Measurements from ENCODE around the gene RAET1L.
"Not testable (repeated sequence)": the region's sequence is repeated elsewhere in the genome, so short reads cannot be mapped to it uniquely, and the experiment has no call there.

DNA sequence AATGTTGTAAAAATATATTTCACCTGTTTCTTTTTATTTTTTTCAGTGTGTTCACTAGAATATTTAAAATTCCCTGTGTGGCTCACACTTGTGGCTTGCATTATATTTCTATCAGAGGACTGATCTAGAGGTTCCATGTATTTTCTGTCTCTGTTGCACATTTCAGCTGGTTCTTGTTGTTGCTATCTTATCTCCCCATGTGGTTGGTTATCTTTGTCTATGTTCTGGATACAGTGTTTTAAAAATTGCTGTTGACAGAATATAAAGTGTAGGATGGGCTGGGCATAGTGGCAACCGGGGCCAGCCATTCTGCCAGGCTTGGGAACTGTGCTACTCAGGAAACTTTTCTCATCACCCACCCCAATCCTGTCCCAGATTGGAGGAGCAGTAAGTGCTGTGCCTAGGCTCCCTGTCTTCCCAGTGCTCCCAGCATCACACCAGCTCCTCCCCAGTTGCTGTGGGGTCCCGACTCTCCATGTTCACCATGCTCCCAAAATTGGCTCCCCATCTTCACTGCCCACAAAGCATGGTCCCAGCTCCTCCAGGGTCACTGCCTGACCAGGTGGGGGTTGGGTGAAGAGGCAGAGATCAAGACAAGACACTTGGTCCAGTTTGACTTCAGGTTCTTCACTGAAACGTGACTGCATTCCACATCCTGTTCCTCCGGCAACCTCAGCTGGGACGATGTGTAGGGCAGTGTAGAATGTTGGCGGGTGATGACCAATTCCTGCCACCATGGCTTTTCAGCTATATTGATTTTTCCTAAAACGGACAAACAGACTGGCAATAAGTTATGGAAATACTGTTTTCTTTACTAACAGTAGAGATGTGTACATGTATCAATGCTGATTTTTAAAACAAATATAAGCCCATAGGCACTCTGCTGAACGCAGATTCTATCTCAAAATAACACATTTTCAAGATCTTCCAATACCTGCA, 12.2 kb downstream of the RAET1L start:
- not testable (repeated sequence) for TF ChIP-seq POLR2A (IDR thresholded peaks at IDR 0.05); EP300 (IDR thresholded peaks at IDR 0.05; ENCODE audit: low read depth); POLR2AphosphoS5 (IDR thresholded peaks at IDR 0.05)
- TF ChIP-seq, protein P1, sequence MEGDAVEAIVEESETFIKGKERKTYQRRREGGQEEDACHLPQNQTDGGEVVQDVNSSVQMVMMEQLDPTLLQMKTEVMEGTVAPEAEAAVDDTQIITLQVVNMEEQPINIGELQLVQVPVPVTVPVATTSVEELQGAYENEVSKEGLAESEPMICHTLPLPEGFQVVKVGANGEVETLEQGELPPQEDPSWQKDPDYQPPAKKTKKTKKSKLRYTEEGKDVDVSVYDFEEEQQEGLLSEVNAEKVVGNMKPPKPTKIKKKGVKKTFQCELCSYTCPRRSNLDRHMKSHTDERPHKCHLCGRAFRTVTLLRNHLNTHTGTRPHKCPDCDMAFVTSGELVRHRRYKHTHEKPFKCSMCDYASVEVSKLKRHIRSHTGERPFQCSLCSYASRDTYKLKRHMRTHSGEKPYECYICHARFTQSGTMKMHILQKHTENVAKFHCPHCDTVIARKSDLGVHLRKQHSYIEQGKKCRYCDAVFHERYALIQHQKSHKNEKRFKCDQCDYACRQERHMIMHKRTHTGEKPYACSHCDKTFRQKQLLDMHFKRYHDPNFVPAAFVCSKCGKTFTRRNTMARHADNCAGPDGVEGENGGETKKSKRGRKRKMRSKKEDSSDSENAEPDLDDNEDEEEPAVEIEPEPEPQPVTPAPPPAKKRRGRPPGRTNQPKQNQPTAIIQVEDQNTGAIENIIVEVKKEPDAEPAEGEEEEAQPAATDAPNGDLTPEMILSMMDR (IDR thresholded peaks at IDR 0.05), result not testable (repeated sequence)
